Melanocyte of skin (primary cell): ENCODE data around the gene CERS1. TPM values are rescaled to one million over a fixed set of nuclear protein-coding genes. Genes with fewer than 3 reads are reported as not detected.

Experiments
- total RNA-seq, 2 donors: library from RNA; depleted of rRNA; stranded (reverse); fragments of >200 nt; gene quantifications; 2 replicates each; pipeline ENCODE4 v1.2.3, GENCODE V29; 2012

CERS1 gene
- total RNA-seq = 1 to 10 TPM; 5.7 to 5.9 TPM

GRCh38 chr19:18895824-18896341 is at the start of gene CERS1:
TSS of gene CERS1 (minus strand) at chr19:18896158. CDS start at chr19:18896072, 86 bp downstream.

GRCh38 chr19:18940769-18941627 is 45.0 kb upstream of the CERS1 start, which contains the start of gene HOMER3:
TSS of gene HOMER3 (minus strand) at chr19:18941217. CDS start at chr19:18938982, 2,235 bp downstream.

GRCh38 chr19:18919086-18919899 is 23.3 kb upstream of the CERS1 start, which contains the start of the genes COPE and DDX49:
TSS of gene COPE (minus strand) at chr19:18919387. CDS start at chr19:18919348, 39 bp downstream.
TSS of gene DDX49 (plus strand) at chr19:18919715. CDS start at chr19:18919742, 27 bp downstream.

GRCh38 chr19:18831524-18832305 is 64.2 kb downstream of the CERS1 start, which contains the start of gene UPF1:
TSS of gene UPF1 (plus strand) at chr19:18831959. CDS start at chr19:18832210, 251 bp downstream.

Other genes with a start within 250 kb of the CERS1 start
- gene CRTC1, start 212.5 kb downstream of the CERS1 start, total RNA-seq = 1 to 10 TPM; 2.3 to 4.8 TPM
- not detected for gene COMP, start 104.9 kb downstream of the CERS1 start, total RNA-seq
- gene UPF1, start 64.2 kb downstream of the CERS1 start, total RNA-seq = 10 to 100 TPM; 29.6 to 66.6 TPM
- gene COPE, start 23.2 kb upstream of the CERS1 start, total RNA-seq = 100 to 1,000 TPM; 224 to 244 TPM
- gene DDX49, start 23.6 kb upstream of the CERS1 start, total RNA-seq = 10 to 100 TPM; 46.5 to 65.6 TPM
- 10 to 100 TPM; 29.3 to 39.6 TPM for gene HOMER3, start 45.1 kb upstream of the CERS1 start, total RNA-seq
- 10 to 100 TPM; 36.3 to 46.1 TPM for gene SUGP2, start 137.4 kb upstream of the CERS1 start, total RNA-seq
- gene ARMC6, start 137.4 kb upstream of the CERS1 start, total RNA-seq = 10 to 100 TPM; 29.3 to 63.3 TPM
- gene SLC25A42, start 167.8 kb upstream of the CERS1 start, total RNA-seq = 1 to 10 TPM; 2.3 to 5.2 TPM
- 10 to 100 TPM; 27.5 to 37.6 TPM for gene TMEM161A, start 242.3 kb upstream of the CERS1 start, total RNA-seq